Epithelial cell of esophagus (primary cell): ENCODE measurements around the gene CPM.

Experiments used
- DNase-seq: peaks from one replicate; pipeline ENCODE4 v3.0.0; 2010; ENCODE audit warnings: low read depth
- H3K4me3 ChIP-seq: 2 replicates; pipeline ENCODE4 v1.5.1; 2011; ENCODE audit warnings: mild to moderate bottlenecking, low read length, control low read depth
- CTCF ChIP-seq: IDR thresholded peaks from 2 replicates; pipeline ENCODE4 v1.5.1; 2011; ENCODE audit warnings: low read depth, mild to moderate bottlenecking, low read length, control low read depth, inconsistent platforms; ENCODE audit not compliant: insufficient read depth; ENCODE audit errors: missing control alignments

The CPM gene

DNA sequence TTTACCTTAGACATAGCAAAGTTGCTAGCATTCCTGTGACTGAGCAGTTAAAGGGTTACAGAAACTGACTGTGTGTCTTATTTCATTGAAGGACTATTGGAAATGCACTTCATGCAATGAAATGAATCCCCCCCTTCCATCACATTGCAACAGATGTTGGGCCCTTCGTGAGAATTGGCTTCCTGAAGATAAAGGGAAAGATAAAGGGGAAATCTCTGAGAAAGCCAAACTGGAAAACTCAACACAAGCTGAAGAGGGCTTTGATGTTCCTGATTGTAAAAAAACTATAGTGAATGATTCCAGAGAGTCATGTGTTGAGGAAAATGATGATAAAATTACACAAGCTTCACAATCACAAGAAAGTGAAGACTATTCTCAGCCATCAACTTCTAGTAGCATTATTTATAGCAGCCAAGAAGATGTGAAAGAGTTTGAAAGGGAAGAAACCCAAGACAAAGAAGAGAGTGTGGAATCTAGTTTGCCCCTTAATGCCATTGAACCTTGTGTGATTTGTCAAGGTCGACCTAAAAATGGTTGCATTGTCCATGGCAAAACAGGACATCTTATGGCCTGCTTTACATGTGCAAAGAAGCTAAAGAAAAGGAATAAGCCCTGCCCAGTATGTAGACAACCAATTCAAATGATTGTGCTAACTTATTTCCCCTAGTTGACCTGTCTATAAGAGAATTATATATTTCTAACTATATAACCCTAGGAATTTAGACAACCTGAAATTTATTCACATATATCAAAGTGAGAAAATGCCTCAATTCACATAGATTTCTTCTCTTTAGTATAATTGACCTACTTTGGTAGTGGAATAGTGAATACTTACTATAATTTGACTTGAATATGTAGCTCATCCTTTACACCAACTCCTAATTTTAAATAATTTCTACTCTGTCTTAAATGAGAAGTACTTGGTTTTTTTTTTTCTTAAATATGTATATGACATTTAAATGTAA lies 93.5 kb downstream of the CPM start:
- no peak for DNase-seq
- no peak overlapping the region for H3K4me3 ChIP-seq
- no peak for TF ChIP-seq CTCF

GRCh38 chr12:68838046-68838886 lies 94.7 kb downstream of the CPM start:
- DNase-seq = no peak

DNA sequence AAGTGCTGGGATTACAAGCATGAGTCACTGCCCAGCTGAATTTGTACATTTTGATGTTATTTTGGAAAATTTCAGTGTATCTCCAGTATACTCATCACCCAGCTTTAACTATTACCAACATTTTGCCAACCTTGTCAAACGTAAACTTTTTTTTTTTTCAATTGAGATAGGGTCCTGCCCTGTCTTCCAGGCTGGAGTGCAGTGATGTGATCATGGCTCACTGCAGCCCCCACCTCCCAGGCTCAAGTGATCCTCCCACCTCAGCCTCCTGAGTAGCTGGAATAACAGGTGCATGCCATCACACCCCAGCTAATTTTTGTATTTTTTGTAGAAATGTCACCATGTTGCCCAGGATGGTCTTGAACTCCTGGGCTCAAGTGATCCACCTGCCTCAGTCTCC lies 95.8 kb downstream of the CPM start:
- DNase-seq = no peak
- no peak for TF ChIP-seq CTCF

More at GRCh38 chr12:68838046-68838886, 94.7 kb downstream of the CPM start:
- H3K4me3 ChIP-seq = no peak overlapping the region
- TF ChIP-seq CTCF = no peak

DNA sequence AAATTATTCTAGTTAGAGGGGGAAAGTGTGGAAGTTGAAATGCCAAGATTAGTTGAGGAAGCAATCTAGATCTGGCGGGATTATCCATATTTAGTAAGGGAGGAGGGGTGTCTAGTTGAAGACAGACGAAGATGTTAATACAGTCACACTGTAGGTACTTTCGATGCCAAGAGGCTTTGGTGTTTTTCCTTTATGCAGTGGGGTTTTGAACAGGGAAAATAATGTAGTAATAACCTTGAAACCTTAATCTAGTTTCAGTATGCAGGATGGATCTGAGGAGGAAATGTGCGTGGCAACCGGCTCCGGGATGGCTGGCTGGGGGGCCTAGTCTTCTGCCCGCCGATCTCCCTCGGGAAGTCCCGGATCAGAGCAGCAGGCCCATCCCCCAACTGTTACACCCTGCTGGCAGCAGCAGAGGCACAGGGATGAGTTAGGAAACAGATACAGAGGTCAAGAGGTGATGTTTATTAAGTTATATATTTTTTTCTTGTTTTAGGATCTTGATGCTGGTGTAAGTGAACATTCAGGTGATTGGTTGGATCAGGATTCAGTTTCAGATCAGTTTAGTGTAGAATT lies 97.5 kb downstream of the CPM start:
- DNase-seq = no peak
- no peak for TF ChIP-seq CTCF
- H3K4me3 ChIP-seq = no peak overlapping the region

More for the DNA sequence above, 95.8 kb downstream of the CPM start:
- no peak overlapping the region for H3K4me3 ChIP-seq

- TF ChIP-seq CTCF = no peak
- no peak for DNase-seq
- H3K4me3 ChIP-seq = no peak overlapping the region
Observed at GRCh38 chr12:68833508-68833907, 99.5 kb downstream of the CPM start.

GRCh38 chr12:68832504-68832867 lies 100.5 kb downstream of the CPM start:
- no peak for TF ChIP-seq CTCF
- H3K4me3 ChIP-seq = no peak overlapping the region
- DNase-seq = no peak
